ENCODE data around the gene VGLL3. TPM values are rescaled to one million over a fixed set of nuclear protein-coding genes. Genes with fewer than 3 reads are reported as not detected.
"Not testable (repeated sequence)": the region's sequence is repeated elsewhere in the genome, so short reads cannot be mapped to it uniquely, and the experiment has no call there.

VGLL3 gene
- 129 TPM for total RNA-seq
- long read RNA-seq, partial matches to known transcripts, result 2 of 18 reads
- long read RNA-seq, other reads (novel, unspliced or antisense), result 16 of 18 reads

- DNase-seq (ENCODE audit: low spot score), result peak; percentile 91
These were observed at the start of gene VGLL3 for GRCh38 chr3:86990734-86991481. VGLL3 (minus strand) TSS chr3:86991149; CDS start chr3:86990743, 406 bp downstream.

- DNase-seq (ENCODE audit: low spot score), result no peak
These were observed 46.7 kb upstream of the VGLL3 start for GRCh38 chr3:87037652-87038051.

GRCh38 chr3:87036671-87037070 is 45.7 kb upstream of the VGLL3 start:
- DNase-seq (ENCODE audit: low spot score), result no peak

- DNase-seq (ENCODE audit: low spot score), result no peak
These were observed 44.4 kb upstream of the VGLL3 start for GRCh38 chr3:87035339-87035738.

- DNase-seq (ENCODE audit: low spot score), result no peak
These were observed 42.3 kb upstream of the VGLL3 start for GRCh38 chr3:87033205-87033604.

- no peak for DNase-seq (ENCODE audit: low spot score)
These were observed 35.0 kb upstream of the VGLL3 start for GRCh38 chr3:87025661-87026645.

GRCh38 chr3:87017370-87017769 is 26.4 kb upstream of the VGLL3 start:
- DNase-seq (ENCODE audit: low spot score), result not testable (repeated sequence)

GRCh38 chr3:87009271-87009670 is 18.3 kb upstream of the VGLL3 start:
- DNase-seq (ENCODE audit: low spot score), result no peak

GRCh38 chr3:87006844-87007439 is 16.0 kb upstream of the VGLL3 start:
- no peak for DNase-seq (ENCODE audit: low spot score)

GRCh38 chr3:87004883-87005282 is 13.9 kb upstream of the VGLL3 start:
- no peak for DNase-seq (ENCODE audit: low spot score)

GRCh38 chr3:87002346-87002745 is 11.4 kb upstream of the VGLL3 start:
- DNase-seq (ENCODE audit: low spot score), result no peak

- no peak for DNase-seq (ENCODE audit: low spot score)
These were observed 10.6 kb upstream of the VGLL3 start for GRCh38 chr3:87001473-87002098.

- no peak for DNase-seq (ENCODE audit: low spot score)
These were observed 10.0 kb upstream of the VGLL3 start for GRCh38 chr3:87000940-87001339.

- no peak for DNase-seq (ENCODE audit: low spot score)
These were observed 7.6 kb upstream of the VGLL3 start for GRCh38 chr3:86998569-86998968.

GRCh38 chr3:86996261-86996955 is 5.5 kb upstream of the VGLL3 start:
- no peak for DNase-seq (ENCODE audit: low spot score)

GRCh38 chr3:86995537-86995936 is 4.6 kb upstream of the VGLL3 start:
- DNase-seq (ENCODE audit: low spot score), result no peak

GRCh38 chr3:86993704-86994103 is 2.8 kb upstream of the VGLL3 start:
- no peak for DNase-seq (ENCODE audit: low spot score)

GRCh38 chr3:86991840-86992435 is 989 bp upstream of the VGLL3 start:
- DNase-seq (ENCODE audit: low spot score), result no peak

- DNase-seq (ENCODE audit: low spot score), result no peak
These were observed 500 bp upstream of the VGLL3 start for GRCh38 chr3:86991482-86991815.

- DNase-seq (ENCODE audit: low spot score), result no peak
These were observed 776 bp downstream of the VGLL3 start for GRCh38 chr3:86990012-86990733.
